ENCODE data around the gene TPSAB1. TPM values are rescaled to one million over a fixed set of nuclear protein-coding genes. Genes with fewer than 3 reads are reported as not detected.

Gene TPSAB1
- total and polyA plus RNA-seq, 10 of the 15 experiments (the other 5 are each of a cell fraction or from before 2014, with no cell fraction given) = 0.06 TPM; not detected in 9

DNA sequence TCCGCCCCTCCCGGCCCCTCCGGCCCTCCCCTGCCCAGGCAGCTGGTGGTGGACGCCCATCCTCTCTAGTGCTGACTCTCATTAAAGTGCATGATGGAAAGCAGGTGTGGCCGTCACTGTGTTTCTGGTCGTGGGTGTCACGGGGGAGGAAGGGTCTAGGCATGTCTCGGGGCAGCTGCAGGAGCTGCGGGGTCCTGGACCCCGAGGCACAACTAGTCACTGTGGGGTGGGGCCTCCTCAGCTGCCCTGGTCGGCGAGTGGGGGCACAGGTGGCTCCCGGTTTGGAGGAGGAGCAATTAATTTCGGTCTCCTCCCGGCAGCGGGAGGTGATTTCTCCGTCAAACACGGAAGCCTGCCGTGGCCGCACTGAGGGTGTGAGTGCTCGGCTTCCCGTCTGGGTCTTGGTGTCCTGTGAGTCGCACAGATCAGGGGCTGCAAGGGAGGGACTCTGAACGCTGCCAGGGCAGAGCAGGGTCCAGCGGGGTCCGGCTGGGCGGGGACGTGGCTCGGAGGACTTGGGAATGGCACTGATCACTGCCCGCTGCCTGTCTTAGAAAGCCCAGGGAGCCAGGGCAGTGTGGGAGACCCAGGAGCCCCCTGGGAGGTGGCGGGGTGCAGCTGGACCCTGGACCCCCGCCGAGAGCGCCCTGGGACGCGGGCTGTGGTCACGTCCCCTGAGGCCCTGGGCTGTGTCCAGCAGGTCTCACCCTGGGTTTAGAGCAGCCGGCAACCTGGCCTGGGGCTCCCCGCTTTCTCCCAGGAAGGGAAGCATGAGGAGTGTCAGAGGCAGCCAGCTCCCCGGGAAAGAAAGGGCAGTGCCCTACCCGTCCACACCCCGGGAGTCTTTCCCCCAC is 18.6 kb downstream of the TPSAB1 start:
- no peak for TF ChIP-seq RAD51 (IDR thresholded peaks at IDR 0.05)
- TF ChIP-seq, protein P1, sequence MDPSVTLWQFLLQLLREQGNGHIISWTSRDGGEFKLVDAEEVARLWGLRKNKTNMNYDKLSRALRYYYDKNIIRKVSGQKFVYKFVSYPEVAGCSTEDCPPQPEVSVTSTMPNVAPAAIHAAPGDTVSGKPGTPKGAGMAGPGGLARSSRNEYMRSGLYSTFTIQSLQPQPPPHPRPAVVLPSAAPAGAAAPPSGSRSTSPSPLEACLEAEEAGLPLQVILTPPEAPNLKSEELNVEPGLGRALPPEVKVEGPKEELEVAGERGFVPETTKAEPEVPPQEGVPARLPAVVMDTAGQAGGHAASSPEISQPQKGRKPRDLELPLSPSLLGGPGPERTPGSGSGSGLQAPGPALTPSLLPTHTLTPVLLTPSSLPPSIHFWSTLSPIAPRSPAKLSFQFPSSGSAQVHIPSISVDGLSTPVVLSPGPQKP (IDR thresholded peaks at IDR 0.05; ENCODE audit: low read depth, low read length) = no peak
- no peak for TF ChIP-seq CEBPZ (IDR thresholded peaks at IDR 0.05; ENCODE audit: low read depth, low read length)
- TF ChIP-seq RB1 (IDR thresholded peaks at IDR 0.05; ENCODE audit: borderline replicate concordance) = no peak
- no peak for TF ChIP-seq GABPA (IDR thresholded peaks at IDR 0.05; ENCODE audit: low read depth)
- TF ChIP-seq ZNF384 (IDR thresholded peaks at IDR 0.05; ENCODE audit: borderline replicate concordance, low read depth, low read length) = no peak
- no peak for TF ChIP-seq BMI1 (IDR thresholded peaks at IDR 0.05; ENCODE audit: borderline replicate concordance)
- TF ChIP-seq SRF (IDR thresholded peaks at IDR 0.05; ENCODE audit: low read depth in 2 of 2, low read length in 2 of 2) = no peak
- TF ChIP-seq RELA (IDR thresholded peaks at IDR 0.05; ENCODE audit: borderline replicate concordance, partially characterized antibody) = no peak
- DNase-seq (ENCODE audit: low read depth, low spot score) = no peak
- Histone ChIP-seq H3K9ac (ENCODE audit: control insufficient read depth, insufficient read depth, low read length) (no peak overlapping the region), H3K36me3 (ENCODE audit: control insufficient read depth in 2 of 2, insufficient read depth in 2 of 2, low read length in 1 of 2) (no peaks in the 10 kb centered on the region), H4K20me1 (ENCODE audit: control insufficient read depth, insufficient read depth) (no peaks in the 10 kb centered on the region), H3K27ac (ENCODE audit: control insufficient read depth, insufficient read depth) (no peak overlapping the region), H3K27me3 (replicated peaks in 1 of 2; ENCODE audit: control insufficient read depth in 2 of 2, insufficient read depth in 2 of 2, low read length in 1 of 2) (no peaks in the 10 kb centered on the region; a peak in 1 of 4 replicates), H2AFZ (ENCODE audit: control insufficient read depth, low read depth, low read length) (no peak overlapping the region), H3K4me1 (ENCODE audit: control insufficient read depth, insufficient read depth, low read length) (no peaks in the 10 kb centered on the region), H3K79me2 (ENCODE audit: control insufficient read depth, insufficient read depth, low read length) (no peaks in the 10 kb centered on the region), H3K4me2 (ENCODE audit: control insufficient read depth, insufficient read depth) (no peak overlapping the region), H3K4me3 (no peak overlapping the region), H3K9me3 (replicated peaks; ENCODE audit: control insufficient read depth, insufficient read depth, low read length) (no peaks in the 10 kb centered on the region)
- BruUV-seq (replicated peaks) = no TSS peak
- intact Hi-C loops (cut with micrococcal nuclease; ENCODE audit: unreplicated experiment) (no loop called here), in situ Hi-C loops (cut with MboI) (no loop called here)
- no peak for ATAC-seq
- ChIA-PET CTCF (no interaction called here), SMC1A (ENCODE audit: uncharacterized antibody, unreplicated experiment) (no interaction called here), POLR2A (no interaction called here), RAD21 (ENCODE audit: unreplicated experiment) (no interaction called here)
- FAIRE-seq = no peak
- 11% methylated on average over 35 of the region's 42 CpGs for WGBS (ENCODE audit: insufficient coverage, insufficient replicate concordance, low lambda C conversion rate, missing lambda C conversion rate)

Measured in GM12878 (cell line).